ENCODE data around the gene SPAG6.

GRCh38 chr10:22366771-22367170 lies 21.5 kb downstream of the SPAG6 start:
- TF ChIP-seq, protein P1, sequence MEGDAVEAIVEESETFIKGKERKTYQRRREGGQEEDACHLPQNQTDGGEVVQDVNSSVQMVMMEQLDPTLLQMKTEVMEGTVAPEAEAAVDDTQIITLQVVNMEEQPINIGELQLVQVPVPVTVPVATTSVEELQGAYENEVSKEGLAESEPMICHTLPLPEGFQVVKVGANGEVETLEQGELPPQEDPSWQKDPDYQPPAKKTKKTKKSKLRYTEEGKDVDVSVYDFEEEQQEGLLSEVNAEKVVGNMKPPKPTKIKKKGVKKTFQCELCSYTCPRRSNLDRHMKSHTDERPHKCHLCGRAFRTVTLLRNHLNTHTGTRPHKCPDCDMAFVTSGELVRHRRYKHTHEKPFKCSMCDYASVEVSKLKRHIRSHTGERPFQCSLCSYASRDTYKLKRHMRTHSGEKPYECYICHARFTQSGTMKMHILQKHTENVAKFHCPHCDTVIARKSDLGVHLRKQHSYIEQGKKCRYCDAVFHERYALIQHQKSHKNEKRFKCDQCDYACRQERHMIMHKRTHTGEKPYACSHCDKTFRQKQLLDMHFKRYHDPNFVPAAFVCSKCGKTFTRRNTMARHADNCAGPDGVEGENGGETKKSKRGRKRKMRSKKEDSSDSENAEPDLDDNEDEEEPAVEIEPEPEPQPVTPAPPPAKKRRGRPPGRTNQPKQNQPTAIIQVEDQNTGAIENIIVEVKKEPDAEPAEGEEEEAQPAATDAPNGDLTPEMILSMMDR (IDR thresholded peaks at IDR 0.05 in 8 of 11, conservative IDR thresholded peaks at IDR 0.05 in 3 of 11) = no peak
- TF ChIP-seq POLR2A (IDR thresholded peaks at IDR 0.05) (no peak), POLR2AphosphoS5 (IDR thresholded peaks at IDR 0.05) (no peak)

Measured in spleen (tissue), 7 donors.